Muscle of arm (tissue), 14 donors: ENCODE results near the gene CXorf65. TPM values are rescaled to one million over a fixed set of nuclear protein-coding genes. Genes with fewer than 3 reads are reported as not detected.

Experiments used
- DNase-seq: peaks from one replicate; pipeline ENCODE4 v3.0.0-alpha.2; 2013
- long read RNA-seq, 11 donors: transcript quantifications; one replicate each; lab custom pipeline, GENCODE V29; 2026
- polyA plus RNA-seq, 12 donors: library from polyadenylated mRNA; unstranded; fragments of 120-200 nt; gene quantifications; one replicate each; pipeline ENCODE4 v1.2.1, GENCODE V29; 2013; ENCODE audit not compliant: insufficient read length in 12 of 12

CXorf65 gene
- polyA plus RNA-seq: 1 to 10 TPM in 6 of 12 donors, under 1 TPM in 3, not detected in 3; 0.71 to 1.7 (median 1.3) TPM
- long read RNA-seq, donor 1: 0 reads
- long read RNA-seq, donor 2, partial matches to known transcripts: 0 of 1 reads
- long read RNA-seq, donor 2, other reads (novel, unspliced or antisense): 0 of 1 reads
- long read RNA-seq, donor 3: 0 reads
- long read RNA-seq, donor 4: 0 reads
- long read RNA-seq, donor 5: 0 reads
- long read RNA-seq, donor 6: 0 reads
- long read RNA-seq, donor 7: 0 reads
- long read RNA-seq, donor 8: 0 reads
- long read RNA-seq, donor 9: 0 reads
- long read RNA-seq, donor 10: 0 reads
- long read RNA-seq, donor 11: 0 reads

GRCh38 chrX:71106427-71106826, at the start of gene CXorf65:
Gene CXorf65, minus strand, starts transcription at chrX:71106740. Its CDS starts 184 bp downstream, at chrX:71106556.
- no peak for DNase-seq

- no peak for DNase-seq
These were observed 48.1 kb upstream of the CXorf65 start for GRCh38 chrX:71154641-71155040.

- no peak for DNase-seq
These were observed 47.7 kb upstream of the CXorf65 start for GRCh38 chrX:71154196-71154595.

GRCh38 chrX:71151366-71151765, 44.8 kb upstream of the CXorf65 start:
- DNase-seq: no peak

GRCh38 chrX:71148278-71148663, 41.7 kb upstream of the CXorf65 start:
- no peak for DNase-seq

GRCh38 chrX:71147496-71148277, 41.1 kb upstream of the CXorf65 start:
- no peak for DNase-seq

GRCh38 chrX:71144651-71145050, 38.1 kb upstream of the CXorf65 start, which contains the start of gene NLGN3:
Gene NLGN3, plus strand, starts transcription at chrX:71144841. Its CDS starts 2,909 bp downstream, at chrX:71147750.
- DNase-seq: no peak

GRCh38 chrX:71143508-71143907, 37.0 kb upstream of the CXorf65 start:
- no peak for DNase-seq

GRCh38 chrX:71140440-71140839, 33.9 kb upstream of the CXorf65 start:
- no peak for DNase-seq

GRCh38 chrX:71131510-71131909, 25.0 kb upstream of the CXorf65 start:
- DNase-seq: no peak

- DNase-seq: peak; percentile 49
These were observed 22.6 kb upstream of the CXorf65 start for GRCh38 chrX:71128915-71129765.

GRCh38 chrX:71128166-71128833, 21.8 kb upstream of the CXorf65 start:
- DNase-seq: no peak

- DNase-seq: no peak
These were observed 12.5 kb upstream of the CXorf65 start for GRCh38 chrX:71118985-71119535.

- peak; percentile 87 for DNase-seq
These were observed 11.8 kb upstream of the CXorf65 start, which contains the start of gene MED12 for GRCh38 chrX:71118032-71118984. Gene MED12, plus strand, starts transcription at chrX:71118596. Its CDS starts 159 bp downstream, at chrX:71118755.

- no peak for DNase-seq
These were observed 10.8 kb upstream of the CXorf65 start for GRCh38 chrX:71117358-71117757.

- no peak for DNase-seq
These were observed 5.4 kb upstream of the CXorf65 start for GRCh38 chrX:71111921-71112431.

GRCh38 chrX:71111141-71111843, 4.8 kb upstream of the CXorf65 start, which contains the start of gene IL2RG:
Gene IL2RG, minus strand, starts transcription at chrX:71111577. Its CDS starts 38 bp downstream, at chrX:71111539.
- no peak for DNase-seq

- no peak for DNase-seq
These were observed 2.5 kb upstream of the CXorf65 start for GRCh38 chrX:71109051-71109450.
